ENCODE results near the gene GPD1.

GRCh38 chr12:50085615-50086072 is 18.2 kb upstream of the GPD1 start:
- no peak for TF ChIP-seq CTCF (IDR thresholded peaks at IDR 0.05)
- no peak for TF ChIP-seq POLR2A (IDR thresholded peaks at IDR 0.05)
- TF ChIP-seq POLR2AphosphoS5 (IDR thresholded peaks at IDR 0.05; ENCODE audit: insufficient read depth in 1 of 2, low read depth in 1 of 2): no peak
